K562 (cell line): ENCODE data around the gene CFAP70. TPM values are rescaled to one million over a fixed set of nuclear protein-coding genes. Genes with fewer than 3 reads are reported as not detected.
A peak's percentile ranks its signal among the peaks of the same experiment; 100 is the strongest.

Experiments used
- ARNT ChIP-seq, 2 experiments: fragments of 450-650 bp; IDR thresholded peaks; 2 replicates each; pipeline ENCODE4 v1.6.1; 2016; ENCODE audit warnings: mild to moderate bottlenecking in 1 of 2
- CBFA2T2 ChIP-seq: fragments of 450-650 bp; conservative IDR thresholded peaks from 2 replicates; pipeline ENCODE4 v1.6.1; 2017; ENCODE audit warnings: mild to moderate bottlenecking
- CBX3 ChIP-seq, 2 experiments: IDR thresholded peaks; 1 replicate in 1 of 2; 2 replicates in 1 of 2; pipeline ENCODE4 v1.6.1; 2012; ENCODE audit warnings: inconsistent platforms in 2 of 2, low read length in 2 of 2, borderline replicate concordance in 1 of 2, control low read depth in 1 of 2
- FOXK2 ChIP-seq, 2 experiments: fragments of 450-650 bp; IDR thresholded peaks in 1 of 2; conservative IDR thresholded peaks in 1 of 2; 2 replicates each; pipeline ENCODE4 v1.6.1; 2016; ENCODE audit warnings: low read depth in 2 of 2, mild to moderate bottlenecking in 1 of 2
- FUS ChIP-seq: fragments of 200-400 bp; formaldehyde crosslinking; optimal IDR thresholded peaks from 2 replicates; pipeline ENCODE3; 2017; ENCODE audit warnings: low read depth, low read length
- GABPB2 ChIP-seq: fragments of 250-450 bp; sonication (Bioruptor Pico); conservative IDR thresholded peaks from 2 replicates; pipeline ENCODE4 v1.5.1; 2021; ENCODE audit warnings: mild to moderate bottlenecking
- HCFC1 ChIP-seq: IDR thresholded peaks from 2 replicates; pipeline ENCODE4 v1.6.1; 2012; ENCODE audit warnings: low read depth, low read length, improper control_type of control experiment
- HMBOX1 ChIP-seq: sonication (generic); IDR thresholded peaks from 2 replicates; pipeline ENCODE4 v1.6.1; 2016
- KLF13 ChIP-seq: fragments of 450-650 bp; IDR thresholded peaks from 2 replicates; pipeline ENCODE4 v1.6.1; 2016; ENCODE audit warnings: missing genetic modification characterization, low read depth, mild to moderate bottlenecking, missing compliant biosample characterization, moderate library complexity, borderline replicate concordance
- MECOM ChIP-seq: fragments of 250-450 bp; sonication (Bioruptor Pico); IDR thresholded peaks from 2 replicates; pipeline ENCODE4 v1.8.0; 2022; ENCODE audit warnings: inconsistent platforms
- MYC ChIP-seq, 2 experiments: fragments of 250-450 bp in 1 of 2; sonication (Bioruptor Pico) in 1 of 2; IDR thresholded peaks; 2 replicates each; pipeline versions ENCODE4 v1.5.1 to v1.6.1; 2012 to 2021; ENCODE audit warnings: low read depth in 2 of 2, borderline replicate concordance in 1 of 2, improper control_type of control experiment in 1 of 2, low read length in 1 of 2, mild to moderate bottlenecking in 1 of 2, moderate library complexity in 1 of 2
- NCOA6 ChIP-seq: fragments of 450-650 bp; IDR thresholded peaks from 2 replicates; pipeline ENCODE4 v1.6.1; 2017; ENCODE audit warnings: mild to moderate bottlenecking
- PHF8 ChIP-seq: fragments of 200-600 bp; sonication (generic); IDR thresholded peaks from 2 replicates; pipeline ENCODE4 v1.6.1; 2012; ENCODE audit warnings: mixed run types, mild to moderate bottlenecking, inconsistent platforms, low read length, moderate library complexity, borderline replicate concordance
- POLR2AphosphoS5 ChIP-seq: IDR thresholded peaks from 2 replicates; pipeline ENCODE4 v1.6.1; 2011; ENCODE audit warnings: mild to moderate bottlenecking, low read depth, low read length, moderate library complexity; ENCODE audit not compliant: control insufficient read depth, insufficient read depth
- POLR3A ChIP-seq: IDR thresholded peaks from 2 replicates; pipeline ENCODE4 v1.6.1; 2011; ENCODE audit warnings: borderline replicate concordance, mild to moderate bottlenecking, moderate library complexity; ENCODE audit not compliant: insufficient read length, insufficient read depth; ENCODE audit errors: extremely low read depth
- PRPF4 ChIP-seq: fragments of 200-400 bp; formaldehyde crosslinking; IDR thresholded peaks from one replicate; pipeline ENCODE4 v1.6.1; 2017; ENCODE audit warnings: low read length, low read depth, mild to moderate bottlenecking; ENCODE audit not compliant: insufficient read depth, poor library complexity, severe bottlenecking
- RUNX1 ChIP-seq: sonication (generic); IDR thresholded peaks from 2 replicates; pipeline ENCODE4 v1.6.1; 2016; ENCODE audit warnings: antibody characterized with exemption, low read depth
- SRSF9 ChIP-seq: fragments of 200-400 bp; formaldehyde crosslinking; IDR thresholded peaks from 2 replicates; pipeline ENCODE4 v1.6.1; 2017; ENCODE audit warnings: low read depth, low read length, borderline replicate concordance
- TEAD4 ChIP-seq, 2 experiments: sonication (generic) in 1 of 2; formaldehyde crosslinking in 1 of 2; IDR thresholded peaks; 2 replicates each; pipeline versions ENCODE4 v1.6.1 to v1.8.0; 2012 to 2022; ENCODE audit warnings: borderline replicate concordance in 1 of 2, inconsistent platforms in 1 of 2, low read length in 1 of 2, mild to moderate bottlenecking in 1 of 2, missing genetic modification reagents in 1 of 2
- USF1 ChIP-seq: sonication (generic); formaldehyde crosslinking; IDR thresholded peaks from 2 replicates; pipeline ENCODE4 v1.9.0; 2022; ENCODE audit warnings: mild to moderate bottlenecking, missing genetic modification reagents
- ZC3H8 ChIP-seq: fragments of 450-650 bp; IDR thresholded peaks from 2 replicates; pipeline ENCODE4 v1.6.1; 2017
- ZFX ChIP-seq: sonication (generic); formaldehyde crosslinking; IDR thresholded peaks from 2 replicates; pipeline ENCODE4 v1.8.0; 2022; ENCODE audit warnings: mild to moderate bottlenecking, missing genetic modification reagents, moderate library complexity
- ZNF280A ChIP-seq: fragments of 450-650 bp; IDR thresholded peaks from 2 replicates; pipeline ENCODE4 v1.6.1; 2018; ENCODE audit warnings: mild to moderate bottlenecking, low read depth; ENCODE audit not compliant: partially characterized antibody
- ZNF707 ChIP-seq: fragments of 250-450 bp; sonication (Bioruptor Pico); conservative IDR thresholded peaks from 2 replicates; pipeline ENCODE4 v1.8.0; 2022; ENCODE audit warnings: inconsistent platforms, mild to moderate bottlenecking, moderate library complexity
- polyA plus RNA-seq, 8 experiments: library from polyadenylated mRNA; depleted of rRNA in 4 of 8; stranded (reverse) in 5 of 8; unstranded in 3 of 8; fragments of >200 nt; fragmentation: Nextera tagmentation in 2 of 8; fragmentation: Illumina TruSeq in 1 of 8; extraction: Ambion mirVana in 2 of 8; extraction: Trizol in 1 of 8; gene quantifications; 2 replicates each; pipeline versions ENCODE4 v1.2.1 to v1.2.3, GENCODE V29; 2011 to 2014; ENCODE audit warnings: inconsistent platforms in 1 of 8, missing spikeins in 1 of 8
- total RNA-seq, 7 experiments: library from RNA; depleted of rRNA in 6 of 7; stranded (reverse); fragments of >200 nt in 6 of 7; fragmentation: Illumina TruSeq in 2 of 7; extraction: Trizol in 2 of 7; gene quantifications; 2 replicates each; pipeline versions ENCODE4 v1.2.1 to v1.2.3, GENCODE V29; 2011 to 2021; ENCODE audit warnings: low replicate concordance in 1 of 7

Gene CFAP70
- total and polyA plus RNA-seq, 9 of the 15 experiments (the other 6 are each of a cell fraction or from before 2014, with no cell fraction given) = 0.27 to 1.6 (median 0.86) TPM

- TF ChIP-seq POLR3A (no peak), PHF8 (no peak), CBX3 (IDR thresholded peaks at IDR 0.05; ENCODE audit: borderline replicate concordance in 1 of 2, low read length in 2 of 2) (no peak), ZNF280A (no peak), PRPF4 (no peak), MECOM (CRISPR knock-in tag) (peak; percentile 49; the same call in 1 of the 2 replicates), ZNF707 (CRISPR knock-in tag) (no peak), TEAD4 (IDR thresholded peaks at IDR 0.05; ENCODE audit: low read length) (peak; percentile 57), TEAD4 (CRISPR knock-in tag; IDR thresholded peaks at IDR 0.05; ENCODE audit: borderline replicate concordance) (no peak), RUNX1 (no peak), FOXK2 (conservative IDR thresholded peaks at IDR 0.05 in 1 of 2, IDR thresholded peaks at IDR 0.05 in 1 of 2; ENCODE audit: low read depth in 2 of 2) (no peak), HCFC1 (no peak), SRSF9 (no peak), ZFX (CRISPR knock-in tag) (no peak; the same call in 1 of the 2 replicates), CBFA2T2 (no peak; the same call in 1 of the 2 replicates), USF1 (no peak), MYC (IDR thresholded peaks at IDR 0.05; ENCODE audit: low read depth, low read length) (peak; percentile 42; the same call in 1 of the 2 replicates), MYC (CRISPR knock-in tag; IDR thresholded peaks at IDR 0.05; ENCODE audit: borderline replicate concordance, low read depth) (no peak), FUS (no peak), POLR2AphosphoS5 (no peak), NCOA6 (no peak), ARNT (IDR thresholded peaks at IDR 0.05) (no peak), HMBOX1 (peak; percentile 78), ZC3H8 (no peak), GABPB2 (no peak), KLF13 (tag) (no peak)
These were observed 8.0 kb upstream of the CFAP70 start (continued) for GRCh38 chr10:73366381-73367298.
